GM12878 (cell line): Measurements from ENCODE around the gene KIRREL3. TPM values are rescaled to one million over a fixed set of nuclear protein-coding genes. Genes with fewer than 3 reads are reported as not detected.

Experiments
- ATAC-seq: fragments of 200-7000 bp; cut with Tn5 transposase; 3 replicates; pipeline ENCODE4 v1.9.1; 2020; ENCODE audit warnings: mild to moderate bottlenecking, moderate library complexity
- BruUV-seq: library from RNA; stranded (reverse); fragments of 400-500 nt; replicated peaks from 2 replicates; lab custom pipeline; 2021; lab: Mats Ljungman, UMichigan
- CTCF ChIA-PET: fragments of 300-600 bp; sonication (Branson Sonifier 250); formaldehyde crosslinking; extraction: SDS; loops from one replicate; lab custom pipeline; 2021; ENCODE audit warnings: inconsistent platforms; lab: Yijun Ruan, JAX
- POLR2A ChIA-PET: fragments of 350-600 bp; formaldehyde crosslinking; extraction: SDS; loops from one replicate; lab custom pipeline; 2021; ENCODE audit warnings: inconsistent platforms; lab: Charles Lee
- RAD21 ChIA-PET: fragments of 300-600 bp; sonication (Branson Sonifier 250); formaldehyde crosslinking; loops from one replicate; lab custom pipeline; 2023; ENCODE audit warnings: antibody characterized with exemption; ENCODE audit not compliant: unreplicated experiment; lab: Charles Lee
- SMC1A ChIA-PET: fragments of 300-600 bp; sonication (Branson Sonifier 250); formaldehyde crosslinking; loops from one replicate; lab custom pipeline; 2023; ENCODE audit not compliant: unreplicated experiment, uncharacterized antibody; lab: Charles Lee
- DNase-seq: peaks from one replicate; pipeline ENCODE4 v3.0.0-alpha.2; 2011; ENCODE audit warnings: low read depth, low spot score
- FAIRE-seq: peaks from 3 replicates; lab custom pipeline; 2011; peaks lifted over from hg19 to GRCh38; lab: Jason Lieb, UNC
- H2AFZ ChIP-seq: 2 replicates; pipeline ENCODE4 v1.6.0; 2011; ENCODE audit warnings: low read depth, low read length, control low read depth; ENCODE audit not compliant: control insufficient read depth
- H3K27ac ChIP-seq: 2 replicates; pipeline ENCODE4 v1.5.1; 2011; ENCODE audit warnings: control low read depth; ENCODE audit not compliant: control insufficient read depth, insufficient read depth
- H3K27me3 ChIP-seq, 2 experiments: replicated peaks in 1 of 2; 2 replicates each; pipeline versions ENCODE4 v1.6.0 to v1.6.1; 2011; ENCODE audit warnings: low read length in 1 of 2; ENCODE audit not compliant: control insufficient read depth in 2 of 2, insufficient read depth in 2 of 2
- H3K36me3 ChIP-seq, 2 experiments: 2 replicates each; pipeline ENCODE4 v1.5.1; 2011; ENCODE audit warnings: low read length in 1 of 2; ENCODE audit not compliant: control insufficient read depth in 2 of 2, insufficient read depth in 2 of 2
- H3K4me1 ChIP-seq: 2 replicates; pipeline ENCODE4 v1.6.1; 2011; ENCODE audit warnings: mild to moderate bottlenecking, low read length, moderate library complexity, mixed read lengths; ENCODE audit not compliant: control insufficient read depth, insufficient read depth
- H3K4me2 ChIP-seq: 2 replicates; pipeline ENCODE4 v1.6.0; 2011; ENCODE audit warnings: control low read depth; ENCODE audit not compliant: control insufficient read depth, insufficient read depth
- H3K4me3 ChIP-seq: fragments of 200-600 bp; sonication (generic); 2 replicates; pipeline ENCODE4 v1.5.1; 2016
- H3K79me2 ChIP-seq: 2 replicates; pipeline ENCODE4 v1.6.0; 2011; ENCODE audit warnings: low read length; ENCODE audit not compliant: control insufficient read depth, insufficient read depth
- H3K9ac ChIP-seq: 2 replicates; pipeline ENCODE4 v1.8.0; 2011; ENCODE audit warnings: low read length, control low read depth, mixed read lengths; ENCODE audit not compliant: control insufficient read depth, insufficient read depth
- H3K9me3 ChIP-seq: replicated peaks from 3 replicates; pipeline ENCODE4 v1.5.1; 2011; ENCODE audit warnings: mild to moderate bottlenecking, low read length; ENCODE audit not compliant: control insufficient read depth, insufficient read depth
- H4K20me1 ChIP-seq: 2 replicates; pipeline ENCODE4 v1.6.0; 2011; ENCODE audit not compliant: control insufficient read depth, insufficient read depth
- ATF3 ChIP-seq: IDR thresholded peaks from 2 replicates; pipeline ENCODE4 v1.6.1; 2011; ENCODE audit warnings: low read depth, mild to moderate bottlenecking, low read length, moderate library complexity, borderline replicate concordance; ENCODE audit errors: extremely low read depth
- CBX3 ChIP-seq: fragments of 200-600 bp; sonication (generic); IDR thresholded peaks from 2 replicates; pipeline ENCODE4 v1.6.1; 2016; ENCODE audit warnings: low read depth, borderline replicate concordance
- CBX5 ChIP-seq: sonication (generic); IDR thresholded peaks from 2 replicates; pipeline ENCODE4 v1.6.1; 2016; ENCODE audit warnings: low read depth, moderate library complexity, mild to moderate bottlenecking, inconsistent platforms
- CEBPB ChIP-seq, 2 experiments: fragments of 150-350 bp in 1 of 2; IDR thresholded peaks; 2 replicates each; pipeline ENCODE4 v1.6.1; 2012 to 2014; ENCODE audit warnings: low read depth in 2 of 2, low read length in 2 of 2, borderline replicate concordance in 1 of 2, inconsistent platforms in 1 of 2
- EGR1 ChIP-seq, 2 experiments: IDR thresholded peaks; 1 replicate in 1 of 2; 2 replicates in 1 of 2; pipeline ENCODE4 v1.6.1; 2011 to 2012; ENCODE audit warnings: low read depth in 2 of 2, low read length in 2 of 2, borderline replicate concordance in 1 of 2, mild to moderate bottlenecking in 1 of 2, moderate library complexity in 1 of 2
- FOS ChIP-seq: IDR thresholded peaks from 3 replicates; pipeline ENCODE4 v1.6.1; 2011; ENCODE audit warnings: borderline replicate concordance; ENCODE audit not compliant: insufficient read length; ENCODE audit errors: extremely low read depth
- FOXK2 ChIP-seq: fragments of 450-650 bp; IDR thresholded peaks from 2 replicates; pipeline ENCODE4 v1.6.1; 2017; ENCODE audit warnings: mild to moderate bottlenecking, moderate library complexity
- GATAD2B ChIP-seq: fragments of 450-650 bp; conservative IDR thresholded peaks from 2 replicates; pipeline ENCODE4 v1.6.1; 2017; ENCODE audit warnings: low read depth, mild to moderate bottlenecking, moderate library complexity
- KDM1A ChIP-seq: fragments of 200-600 bp; sonication (generic); IDR thresholded peaks from 2 replicates; pipeline ENCODE4 v1.6.1; 2016; ENCODE audit warnings: borderline replicate concordance
- MYB ChIP-seq: fragments of 150-350 bp; IDR thresholded peaks from 2 replicates; pipeline ENCODE4 v1.6.1; 2014; ENCODE audit warnings: mild to moderate bottlenecking, low read depth, low read length, borderline replicate concordance
- NFXL1 ChIP-seq: fragments of 450-650 bp; IDR thresholded peaks from 2 replicates; pipeline ENCODE4 v1.6.1; 2017; ENCODE audit warnings: antibody characterized with exemption, mild to moderate bottlenecking, borderline replicate concordance
- NRF1 ChIP-seq: conservative IDR thresholded peaks from 2 replicates; pipeline ENCODE4 v1.6.1; 2011; ENCODE audit warnings: mild to moderate bottlenecking, low read depth, low read length, improper control_type of control experiment
- RFX5 ChIP-seq: IDR thresholded peaks from 2 replicates; pipeline ENCODE4 v1.6.1; 2011; ENCODE audit warnings: low read depth, low read length, improper control_type of control experiment
- SMC3 ChIP-seq: IDR thresholded peaks from 2 replicates; pipeline ENCODE4 v1.6.1; 2011; ENCODE audit warnings: low read length, improper control_type of control experiment, borderline replicate concordance
- ZBED1 ChIP-seq: IDR thresholded peaks from 2 replicates; pipeline ENCODE4 v1.6.1; 2016; ENCODE audit warnings: borderline replicate concordance
- ZBTB11 ChIP-seq: fragments of 450-650 bp; formaldehyde crosslinking; IDR thresholded peaks from 2 replicates; pipeline ENCODE4 v1.5.0; 2022; ENCODE audit warnings: mild to moderate bottlenecking, missing genetic modification characterization
- ZNF687 ChIP-seq: fragments of 450-650 bp; IDR thresholded peaks from 2 replicates; pipeline ENCODE4 v1.6.1; 2017; ENCODE audit warnings: mild to moderate bottlenecking, moderate library complexity
- ZZZ3 ChIP-seq: IDR thresholded peaks from 2 replicates; pipeline ENCODE4 v1.6.1; 2011; ENCODE audit warnings: low read depth; ENCODE audit not compliant: control insufficient read depth, insufficient read length
- WGBS: methylation state at CpG from one replicate; pipeline ENCODE4 v1.1.6; 2016; ENCODE audit warnings: low lambda C conversion rate; ENCODE audit not compliant: insufficient replicate concordance, insufficient coverage; ENCODE audit errors: missing lambda C conversion rate; 5-methylcytosine and 5-hydroxymethylcytosine counted together
- in situ Hi-C: fragments of 300-500 bp; cut with MboI; formaldehyde crosslinking; loops from 9 replicates; pipeline ENCODE4 v1.14.3; 2018; ENCODE audit warnings: mixed read lengths
- intact Hi-C: fragments of 100-400 bp; cut with micrococcal nuclease; formaldehyde crosslinking; loops from one replicate; pipeline ENCODE4 v1.14.2; 2022; ENCODE audit not compliant: unreplicated experiment
- polyA plus RNA-seq, 11 experiments: library from polyadenylated mRNA; depleted of rRNA in 4 of 11; unstranded in 6 of 11; stranded (reverse) in 5 of 11; fragments of >200 nt; fragmentation: Nextera tagmentation in 4 of 11; fragmentation: Illumina TruSeq in 1 of 11; extraction: Ambion mirVana in 4 of 11; extraction: Trizol in 1 of 11; gene quantifications; 1 replicate in 1 of 11; 2 replicates in 10 of 11; pipeline versions ENCODE4 v1.2.1 to v1.2.3, GENCODE V29; 2011 to 2016; ENCODE audit warnings: inconsistent platforms in 2 of 11, missing spikeins in 2 of 11, low read depth in 1 of 11
- total RNA-seq, 4 experiments: library from RNA; depleted of rRNA in 3 of 4; stranded (reverse); fragments of >200 nt in 3 of 4; fragmentation: Illumina TruSeq in 1 of 4; extraction: Trizol in 1 of 4; gene quantifications; 2 replicates each; pipeline versions ENCODE4 v1.2.1 to v1.2.3, GENCODE V29; 2013 to 2021

KIRREL3 gene
- total and polyA plus RNA-seq, 10 of the 15 experiments (the other 5 are each of a cell fraction or from before 2014, with no cell fraction given), result under 0.01 TPM; not detected in 9

- RAD21 ChIA-PET, result no interaction called here
- no peak for FAIRE-seq
- TF ChIP-seq NFXL1 (no peak), RFX5 (no peak), NRF1 (no peak), ZBED1 (no peak), ZNF687 (no peak), SMC3 (no peak), ZBTB11 (CRISPR knock-in tag) (no peak), ATF3 (no peak), FOXK2 (no peak), CEBPB (IDR thresholded peaks at IDR 0.05; ENCODE audit: borderline replicate concordance in 1 of 2, low read depth in 2 of 2, low read length in 2 of 2) (no peak), EGR1 (IDR thresholded peaks at IDR 0.05; ENCODE audit: borderline replicate concordance in 1 of 2, low read depth in 2 of 2, low read length in 2 of 2) (no peak), ZZZ3 (no peak), KDM1A (no peak), GATAD2B (no peak), CBX3 (no peak), CBX5 (no peak), FOS (no peak), MYB (no peak)
Observed at GRCh38 chr11:126815111-126815510, 185.5 kb downstream of the KIRREL3 start.

More at GRCh38 chr11:126815111-126815510, 185.5 kb downstream of the KIRREL3 start:
- ChIA-PET CTCF (no interaction called here), SMC1A (no interaction called here), POLR2A (no interaction called here)
- no peak overlapping the region for H3K9ac ChIP-seq
- ATAC-seq, result no peak
- DNase-seq, result no peak
- H3K4me3 ChIP-seq, result no peak overlapping the region
- H3K4me1 ChIP-seq, result no peaks in the 10 kb centered on the region
- no peaks in the 10 kb centered on the region for H3K9me3 ChIP-seq
- H3K36me3 ChIP-seq, result no peaks in the 10 kb centered on the region
- no peaks in the 10 kb centered on the region for H4K20me1 ChIP-seq
- H2AFZ ChIP-seq, result no peak overlapping the region
- intact Hi-C loops (no loop called here), in situ Hi-C loops (no loop called here)
- peaks cover 5 to 6% of the 10 kb centered on the region in 2 experiments; a peak in 3 of 4 replicates for H3K27me3 ChIP-seq
- no peak overlapping the region for H3K4me2 ChIP-seq
- H3K79me2 ChIP-seq, result no peaks in the 10 kb centered on the region
- BruUV-seq, result no TSS peak
- WGBS, result 37% methylated on average over 4 of the region's 4 CpGs
- H3K27ac ChIP-seq, result no peak overlapping the region
